ENCODE measurements around the gene RAVER1. TPM values are rescaled to one million over a fixed set of nuclear protein-coding genes. Genes with fewer than 3 reads are reported as not detected.

The RAVER1 gene
- total and polyA plus RNA-seq, 9 of the 15 experiments (the other 6 are each of a cell fraction or from before 2014, with no cell fraction given) = 0.06 to 113 (median 7.0) TPM

GRCh38 chr19:10270180-10270615 lies 63.1 kb downstream of the RAVER1 start (continued):
- TF ChIP-seq TOE1 (IDR thresholded peaks at IDR 0.05; ENCODE audit: borderline replicate concordance) (no peak), TOE1 (CRISPR knock-in tag; IDR thresholded peaks at IDR 0.05; ENCODE audit: borderline replicate concordance, low read depth) (no peak), TBP (optimal IDR thresholded peaks at IDR 0.05; ENCODE audit: low read depth, low read length) (peak; percentile 14), BMI1 (IDR thresholded peaks at IDR 0.05; ENCODE audit: low read length) (no peak), EZH2 (IDR thresholded peaks at IDR 0.05; ENCODE audit: borderline replicate concordance, low read depth, low read length) (no peak), ZNF232 (CRISPR knock-in tag; IDR thresholded peaks at IDR 0.05) (0 out of 2 replicates have a peak, but pooled peaks have one; percentile 35), RBM22 (IDR thresholded peaks at IDR 0.05; ENCODE audit: low read depth, low read length, poor library complexity, severe bottlenecking) (peak; percentile 10), CCNT2 (IDR thresholded peaks at IDR 0.05; ENCODE audit: borderline replicate concordance, extremely low read depth, insufficient read length, low read depth, low read length) (peak; percentile 18), ZKSCAN3 (CRISPR knock-in tag; IDR thresholded peaks at IDR 0.05) (no peak), HDAC3 (IDR thresholded peaks at IDR 0.05; ENCODE audit: borderline replicate concordance, partially characterized antibody) (no peak), ETV6 (IDR thresholded peaks at IDR 0.05; ENCODE audit: borderline replicate concordance in 1 of 2, low read depth in 2 of 2, low read length in 1 of 2) (no peak; a peak in 1 of 4 replicates), ETV6 (CRISPR knock-in tag; IDR thresholded peaks at IDR 0.05; ENCODE audit: borderline replicate concordance) (no peak), NR2F6 (CRISPR knock-in tag; IDR thresholded peaks at IDR 0.05) (no peak), ILK (tag; IDR thresholded peaks at IDR 0.05; ENCODE audit: borderline replicate concordance, low read depth) (no peak), TAF1 (IDR thresholded peaks at IDR 0.05; ENCODE audit: control insufficient read depth, extremely low read depth, insufficient read depth, low read length, severe bottlenecking) (peak; percentile 9), LEF1 (IDR thresholded peaks at IDR 0.05) (no peak), CEBPB (tag; IDR thresholded peaks at IDR 0.05) (no peak), ZBTB17 (CRISPR knock-in tag; IDR thresholded peaks at IDR 0.05) (no peak), RB1 (IDR thresholded peaks at IDR 0.05; ENCODE audit: low read depth) (0 out of 2 replicates have a peak, but pooled peaks have one; percentile 18), DLX4 (CRISPR knock-in tag; IDR thresholded peaks at IDR 0.05) (no peak), LARP7 (IDR thresholded peaks at IDR 0.05) (no peak), MTA3 (IDR thresholded peaks at IDR 0.05; ENCODE audit: borderline replicate concordance) (no peak; the same call in 1 of the 2 replicates), ZNF449 (CRISPR knock-in tag; IDR thresholded peaks at IDR 0.05) (0 out of 2 replicates have a peak, but pooled peaks have one; percentile 20), ZNF134 (CRISPR knock-in tag; conservative IDR thresholded peaks at IDR 0.05) (no peak), ZNF644 (tag; IDR thresholded peaks at IDR 0.05; ENCODE audit: low read depth) (no peak), ZNF165 (CRISPR knock-in tag; IDR thresholded peaks at IDR 0.05; ENCODE audit: borderline replicate concordance) (no peak), ZKSCAN1 (IDR thresholded peaks at IDR 0.05; ENCODE audit: low read depth, low read length) (no peak), HOXB6 (CRISPR knock-in tag; IDR thresholded peaks at IDR 0.05; ENCODE audit: borderline replicate concordance) (no peak), NCOA4 (IDR thresholded peaks at IDR 0.05; ENCODE audit: partially characterized antibody) (no peak)

Measured in K562 (cell line).